Thoracic aorta (tissue), 2 donors: ENCODE data around the gene LRRC46. TPM values are rescaled to one million over a fixed set of nuclear protein-coding genes. Genes with fewer than 3 reads are reported as not detected.

Experiments
- ATAC-seq: fragments of 150-250 bp; one replicate; pipeline ENCODE4 v1.8.0; 2017; ENCODE audit warnings: low read depth; ENCODE audit not compliant: insufficient number of reproducible peaks, low FRiP score
- DNase-seq: peaks from one replicate; pipeline ENCODE4 v3.0.0-alpha.2; 2020; ENCODE audit warnings: low spot score
- H3K27ac ChIP-seq, 2 donors: fragments of 200-600 bp; sonication (generic); 1 replicate in 1 of 2; 2 replicates in 1 of 2; pipeline ENCODE4 v1.5.1; 2016; ENCODE audit warnings: mild to moderate bottlenecking in 2 of 2, moderate library complexity in 2 of 2
- H3K27me3 ChIP-seq: fragments of 200-600 bp; sonication (generic); replicated peaks from 2 replicates; pipeline ENCODE4 v1.6.0; 2016; ENCODE audit warnings: mild to moderate bottlenecking; ENCODE audit not compliant: insufficient read depth
- H3K36me3 ChIP-seq: fragments of 200-600 bp; sonication (generic); one replicate; pipeline ENCODE4 v1.5.1; 2016
- H3K4me1 ChIP-seq, 2 donors: fragments of 200-600 bp; sonication (generic); 1 replicate in 1 of 2; 2 replicates in 1 of 2; pipeline versions ENCODE4 v1.5.1 to v1.6.0; 2016; ENCODE audit warnings: low read depth in 2 of 2, mild to moderate bottlenecking in 1 of 2; ENCODE audit not compliant: control insufficient read depth in 1 of 2
- H3K4me3 ChIP-seq: fragments of 200-600 bp; sonication (generic); 2 replicates; pipeline ENCODE4 v1.5.1; 2016; ENCODE audit warnings: mild to moderate bottlenecking
- H3K9me3 ChIP-seq: fragments of 200-600 bp; sonication (generic); 2 replicates; pipeline ENCODE4 v1.5.1; 2016
- CTCF ChIP-seq: fragments of 200-600 bp; sonication (generic); IDR thresholded peaks from one replicate; pipeline ENCODE4 v1.5.1; 2019; ENCODE audit warnings: antibody characterized with exemption
- total RNA-seq, 2 donors: library from RNA; depleted of rRNA; stranded (reverse); fragments of >200 nt; gene quantifications; one replicate each; pipeline versions ENCODE4 v1.1.0 to v1.2.3, GENCODE V29; 2016

The LRRC46 gene
- total RNA-seq, 2 donors from 2014 or later = 0.42 TPM; not detected in 1

- ATAC-seq (peak; percentile 56), DNase-seq (peak; percentile 49)
- Histone ChIP-seq H3K4me3 (peak within 1 kb of the TSS; percentile 96), H3K9me3 (no peaks in the 10 kb centered on the region), H3K4me1 (peaks cover 4 to 20% of the 10 kb centered on the region in 2 donors), H3K27ac (peak within 1 kb of the TSS in 1 of 2 donors; percentile 39), H3K36me3 (no peaks in the 10 kb centered on the region), H3K27me3 (no peaks in the 10 kb centered on the region)
- peak; percentile 98 for TF ChIP-seq CTCF
These were observed 9.4 kb downstream of the LRRC46 start, which contains the start of gene SCRN2 for GRCh38 chr17:47840742-47841487. SCRN2 (minus strand) TSS chr17:47841273; CDS start chr17:47840843, 430 bp downstream.

- Histone ChIP-seq H3K9me3 (no peaks in the 10 kb centered on the region), H3K27ac (peak overlapping the region in 1 of 2 donors; percentile 39), H3K4me1 (peaks cover 4 to 24% of the 10 kb centered on the region in 2 donors), H3K36me3 (no peaks in the 10 kb centered on the region), H3K27me3 (peaks cover 2% of the 10 kb centered on the region), H3K4me3 (peak overlapping the region; percentile 96)
- DNase-seq (no peak), ATAC-seq (no peak)
- no peak for TF ChIP-seq CTCF
These were observed 10.2 kb downstream of the LRRC46 start for GRCh38 chr17:47841488-47842291.

GRCh38 chr17:47843391-47843730 is 11.9 kb downstream of the LRRC46 start:
- Histone ChIP-seq H3K4me1 (peaks cover 4 to 36% of the 10 kb centered on the region in 2 donors), H3K36me3 (no peaks in the 10 kb centered on the region)

GRCh38 chr17:47844227-47844626 is 12.8 kb downstream of the LRRC46 start:
- no peak overlapping the region for H3K27ac ChIP-seq
- DNase-seq = no peak
- peaks cover 10% of the 10 kb centered on the region for H3K27me3 ChIP-seq
- H3K4me3 ChIP-seq = no peak overlapping the region
- no peaks in the 10 kb centered on the region for H3K9me3 ChIP-seq
- H3K36me3 ChIP-seq = no peaks in the 10 kb centered on the region
- ATAC-seq = no peak
- peaks cover 4 to 36% of the 10 kb centered on the region in 2 donors for H3K4me1 ChIP-seq
- TF ChIP-seq CTCF = no peak

More at GRCh38 chr17:47843391-47843730, 11.9 kb downstream of the LRRC46 start:
- TF ChIP-seq CTCF = no peak
- ATAC-seq (no peak), DNase-seq (no peak)
- no peak overlapping the region for H3K4me3 ChIP-seq
- no peaks in the 10 kb centered on the region for H3K9me3 ChIP-seq
- H3K27me3 ChIP-seq = peaks cover 10% of the 10 kb centered on the region
- no peak overlapping the region for H3K27ac ChIP-seq
